ENCODE results near the gene C1orf167.

DNA sequence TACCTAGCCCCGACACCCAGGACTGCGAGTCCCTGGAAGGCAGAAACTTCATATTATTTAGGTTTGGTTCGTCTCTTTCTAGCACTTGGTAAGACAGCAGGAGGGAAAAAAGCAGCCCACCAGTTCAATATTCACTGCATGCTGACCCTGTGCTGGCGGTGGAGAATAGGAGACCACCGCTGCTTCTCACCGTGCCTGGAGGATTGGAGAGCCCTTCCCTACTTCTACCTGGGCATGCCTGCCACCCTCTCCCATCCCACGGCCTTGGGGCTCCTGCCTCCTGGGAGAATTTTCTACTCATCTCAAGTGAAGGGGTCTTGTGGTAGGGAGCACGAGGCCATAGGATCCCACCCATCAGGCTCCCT is 38.4 kb downstream of the C1orf167 start:
- TF ChIP-seq TAF1 (IDR thresholded peaks at IDR 0.05; ENCODE audit: low read depth): no peak
- TF ChIP-seq, protein P1, sequence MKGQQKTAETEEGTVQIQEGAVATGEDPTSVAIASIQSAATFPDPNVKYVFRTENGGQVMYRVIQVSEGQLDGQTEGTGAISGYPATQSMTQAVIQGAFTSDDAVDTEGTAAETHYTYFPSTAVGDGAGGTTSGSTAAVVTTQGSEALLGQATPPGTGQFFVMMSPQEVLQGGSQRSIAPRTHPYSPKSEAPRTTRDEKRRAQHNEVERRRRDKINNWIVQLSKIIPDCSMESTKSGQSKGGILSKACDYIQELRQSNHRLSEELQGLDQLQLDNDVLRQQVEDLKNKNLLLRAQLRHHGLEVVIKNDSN (IDR thresholded peaks at IDR 0.05): no peak
- TF ChIP-seq, protein P2, sequence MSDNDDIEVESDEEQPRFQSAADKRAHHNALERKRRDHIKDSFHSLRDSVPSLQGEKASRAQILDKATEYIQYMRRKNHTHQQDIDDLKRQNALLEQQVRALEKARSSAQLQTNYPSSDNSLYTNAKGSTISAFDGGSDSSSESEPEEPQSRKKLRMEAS (IDR thresholded peaks at IDR 0.05): no peak
- TF ChIP-seq CREB1 (IDR thresholded peaks at IDR 0.05; ENCODE audit: low read depth): no peak
- no peak for TF ChIP-seq YY1 (IDR thresholded peaks at IDR 0.05; ENCODE audit: low read depth)

Measured in Ishikawa (cell line).